MCF 10A (cell line): ENCODE results near the gene TMEM256. TPM values are rescaled to one million over a fixed set of nuclear protein-coding genes. Genes with fewer than 3 reads are reported as not detected.

ENCODE experiments used
- BruUV-seq: library from RNA; stranded (reverse); fragments of 400-500 nt; replicated peaks from 2 replicates; lab custom pipeline; 2021; lab: Mats Ljungman, UMichigan
- CTCF ChIA-PET: fragments of 300-600 bp; sonication (Branson Sonifier 250); formaldehyde crosslinking; extraction: SDS; loops from one replicate; lab custom pipeline; 2021; ENCODE audit warnings: antibody characterized with exemption, inconsistent platforms; lab: Yijun Ruan, JAX
- POLR2A ChIA-PET: fragments of 300-600, 350-650 bp; sonication (Branson Sonifier 250); formaldehyde crosslinking; extraction: SDS; loops from one replicate; lab custom pipeline; 2020; ENCODE audit warnings: antibody characterized with exemption, inconsistent platforms; lab: Yijun Ruan, JAX
- DNase-seq: peaks from one replicate; pipeline ENCODE4 v3.0.0-alpha.2; 2018; ENCODE audit not compliant: unreplicated experiment
- H3K27ac Mint-ChIP-seq: one replicate; pipeline ENCODE4 v1.8.0; 2022; ENCODE audit warnings: mild to moderate bottlenecking, low read depth, mixed read lengths; ENCODE audit not compliant: unreplicated experiment
- H3K27me3 Mint-ChIP-seq: one replicate; pipeline ENCODE4 v1.8.0; 2022; ENCODE audit warnings: mixed read lengths; ENCODE audit not compliant: insufficient read depth, unreplicated experiment
- H3K36me3 Mint-ChIP-seq: one replicate; pipeline ENCODE4 v1.8.0; 2022; ENCODE audit warnings: mild to moderate bottlenecking, moderate library complexity, mixed read lengths; ENCODE audit not compliant: insufficient read depth, unreplicated experiment
- H3K4me1 Mint-ChIP-seq: one replicate; pipeline ENCODE4 v1.8.0; 2022; ENCODE audit warnings: mixed read lengths; ENCODE audit not compliant: insufficient read depth, unreplicated experiment
- H3K4me3 Mint-ChIP-seq: one replicate; pipeline ENCODE4 v1.8.0; 2022; ENCODE audit warnings: mild to moderate bottlenecking, moderate library complexity, mixed read lengths; ENCODE audit not compliant: unreplicated experiment
- H3K9me3 Mint-ChIP-seq: one replicate; pipeline ENCODE4 v1.8.0; 2022; ENCODE audit warnings: mixed read lengths; ENCODE audit not compliant: unreplicated experiment
- intact Hi-C: fragments of 100-400 bp; cut with micrococcal nuclease; formaldehyde crosslinking; loops from 2 replicates; pipeline ENCODE4 v1.14.1; 2022
- total RNA-seq: library from RNA; stranded (reverse); gene quantifications from 2 replicates; pipeline ENCODE4 v1.2.3, GENCODE V29; 2022
- TF ChIP-seq, protein P1 (sequence below): fragments of 200-600 bp; IDR thresholded peaks from one replicate; pipeline ENCODE4 v1.8.0; 2022; ENCODE audit warnings: antibody characterized with exemption, mild to moderate bottlenecking; ENCODE audit not compliant: unreplicated experiment

Gene TMEM256
- total RNA-seq, 1 experiment from 2014 or later = 42.9 TPM

DNA sequence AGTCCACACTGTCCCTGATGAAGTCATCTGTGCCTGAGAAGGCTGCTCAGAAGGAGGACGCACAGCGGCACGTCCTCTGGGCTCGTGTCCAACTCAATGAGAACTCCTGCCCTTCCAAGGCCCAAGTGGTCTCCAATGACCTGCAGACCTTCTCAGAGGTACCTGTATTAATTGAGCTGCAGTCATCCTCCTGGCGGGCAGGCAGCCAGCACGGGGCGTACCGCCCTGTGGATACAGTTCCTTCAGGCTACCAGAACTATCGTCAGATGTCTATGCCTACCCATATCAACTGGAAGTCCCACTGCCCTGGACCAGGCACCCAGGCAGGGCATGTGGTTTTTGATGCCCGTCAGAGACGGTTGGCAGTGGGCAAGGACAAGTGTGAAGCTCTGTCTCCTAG, 28.4 kb upstream of the TMEM256 start:
- Mint-ChIP-seq H3K27me3 (no peaks in the 10 kb centered on the region), H3K9me3 (no peaks in the 10 kb centered on the region), H3K4me1 (peaks cover 6% of the 10 kb centered on the region), H3K4me3 (no peak overlapping the region), H3K36me3 (no peaks in the 10 kb centered on the region), H3K27ac (no peak overlapping the region)
- DNase-seq = no peak
- TF ChIP-seq, protein P1, sequence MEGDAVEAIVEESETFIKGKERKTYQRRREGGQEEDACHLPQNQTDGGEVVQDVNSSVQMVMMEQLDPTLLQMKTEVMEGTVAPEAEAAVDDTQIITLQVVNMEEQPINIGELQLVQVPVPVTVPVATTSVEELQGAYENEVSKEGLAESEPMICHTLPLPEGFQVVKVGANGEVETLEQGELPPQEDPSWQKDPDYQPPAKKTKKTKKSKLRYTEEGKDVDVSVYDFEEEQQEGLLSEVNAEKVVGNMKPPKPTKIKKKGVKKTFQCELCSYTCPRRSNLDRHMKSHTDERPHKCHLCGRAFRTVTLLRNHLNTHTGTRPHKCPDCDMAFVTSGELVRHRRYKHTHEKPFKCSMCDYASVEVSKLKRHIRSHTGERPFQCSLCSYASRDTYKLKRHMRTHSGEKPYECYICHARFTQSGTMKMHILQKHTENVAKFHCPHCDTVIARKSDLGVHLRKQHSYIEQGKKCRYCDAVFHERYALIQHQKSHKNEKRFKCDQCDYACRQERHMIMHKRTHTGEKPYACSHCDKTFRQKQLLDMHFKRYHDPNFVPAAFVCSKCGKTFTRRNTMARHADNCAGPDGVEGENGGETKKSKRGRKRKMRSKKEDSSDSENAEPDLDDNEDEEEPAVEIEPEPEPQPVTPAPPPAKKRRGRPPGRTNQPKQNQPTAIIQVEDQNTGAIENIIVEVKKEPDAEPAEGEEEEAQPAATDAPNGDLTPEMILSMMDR = no peak
- ChIA-PET CTCF (interaction anchor here (0.6 to 1.4 kb wide), 3 partner anchors 28 to 183 kb away, joined by 3 to 4 read pairs (median 4); partner anchors contain the start of gene TMEM256), POLR2A (interaction anchor here (1.6 to 2.4 kb wide), 3 partner anchors 28 to 51 kb away, joined by 6 to 9 read pairs (median 9); partner anchors contain the start of genes POLR2A, TMEM256 and ZBTB4)
- BruUV-seq = no TSS peak
- intact Hi-C loops = loop anchor here (10.0 kb wide), 1 partner anchor 253 kb away; the partner anchor contains the start of genes TP53 and WRAP53

DNA sequence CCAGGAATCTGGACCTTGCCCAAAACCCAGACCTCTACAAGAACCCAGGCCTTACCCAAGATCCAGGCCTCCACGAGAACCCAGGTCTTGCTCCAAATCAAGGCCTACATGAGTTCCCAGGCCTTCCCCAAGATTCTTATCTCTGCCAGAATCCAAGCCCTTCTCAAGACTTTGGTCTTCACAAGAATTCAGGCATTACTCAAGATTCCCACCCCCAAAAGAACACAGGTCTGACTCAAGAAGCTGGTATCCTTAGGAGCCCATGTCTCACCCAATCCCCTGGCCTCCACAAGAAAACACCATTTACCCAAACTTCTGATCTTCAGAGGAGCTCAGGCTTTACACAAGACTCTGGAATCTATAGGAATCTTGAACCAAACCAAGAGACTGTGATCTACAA, 27.3 kb upstream of the TMEM256 start:
- ChIA-PET CTCF (interaction anchor here (0.6 to 1.4 kb wide), 2 partner anchors 27 to 28 kb away, joined by 3 read pairs; partner anchors contain the start of gene TMEM256), POLR2A (interaction anchor here (1.6 to 2.4 kb wide), 3 partner anchors 27 to 52 kb away, joined by 6 to 9 read pairs (median 9); partner anchors contain the start of genes POLR2A, TMEM256 and ZBTB4)
- no peaks in the 10 kb centered on the region for H3K36me3 Mint-ChIP-seq
- no peaks in the 10 kb centered on the region for H3K27me3 Mint-ChIP-seq
- intact Hi-C loops = loop anchor here (10.0 kb wide), 1 partner anchor 254 kb away; the partner anchor contains the start of genes TP53 and WRAP53
- no peaks in the 10 kb centered on the region for H3K4me1 Mint-ChIP-seq
- BruUV-seq = no TSS peak
- no peak overlapping the region for H3K4me3 Mint-ChIP-seq
- no peak overlapping the region for H3K27ac Mint-ChIP-seq
- no peak for DNase-seq
- H3K9me3 Mint-ChIP-seq = no peaks in the 10 kb centered on the region
- TF ChIP-seq, protein P1 = no peak

DNA sequence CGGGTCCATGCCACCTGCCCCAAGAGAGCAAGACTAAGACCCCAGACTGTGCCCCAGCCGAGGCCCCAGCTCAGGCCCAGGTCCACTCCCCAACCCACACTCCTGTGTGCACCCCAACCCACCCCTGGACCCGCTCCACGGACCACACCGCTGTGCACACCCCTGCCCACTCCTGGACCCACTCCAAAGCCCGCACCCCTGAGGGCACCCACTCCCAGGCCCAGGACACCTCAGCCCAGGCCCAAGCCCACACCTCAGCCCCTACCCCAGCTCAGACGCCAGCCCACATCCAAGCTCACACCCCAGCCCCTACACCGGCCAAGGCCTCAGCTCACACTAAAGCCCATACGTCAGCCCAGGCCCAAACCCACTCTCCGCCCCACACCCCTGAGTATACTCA, 25.8 kb upstream of the TMEM256 start:
- Mint-ChIP-seq H3K27me3 (no peaks in the 10 kb centered on the region), H3K4me1 (no peaks in the 10 kb centered on the region), H3K36me3 (no peaks in the 10 kb centered on the region), H3K4me3 (no peak overlapping the region), H3K9me3 (no peaks in the 10 kb centered on the region), H3K27ac (no peak overlapping the region)
- ChIA-PET POLR2A (no interaction called here), CTCF (interaction anchor here (1.2 kb wide), 1 partner anchor 73 kb away, joined by 5 read pairs; no protein-coding TSS in a partner anchor)
- DNase-seq = no peak
- intact Hi-C loops = loop anchor here (10.0 kb wide), 1 partner anchor 255 kb away; the partner anchor contains the start of genes TP53 and WRAP53
- BruUV-seq = no TSS peak
- TF ChIP-seq, protein P1 = no peak

DNA sequence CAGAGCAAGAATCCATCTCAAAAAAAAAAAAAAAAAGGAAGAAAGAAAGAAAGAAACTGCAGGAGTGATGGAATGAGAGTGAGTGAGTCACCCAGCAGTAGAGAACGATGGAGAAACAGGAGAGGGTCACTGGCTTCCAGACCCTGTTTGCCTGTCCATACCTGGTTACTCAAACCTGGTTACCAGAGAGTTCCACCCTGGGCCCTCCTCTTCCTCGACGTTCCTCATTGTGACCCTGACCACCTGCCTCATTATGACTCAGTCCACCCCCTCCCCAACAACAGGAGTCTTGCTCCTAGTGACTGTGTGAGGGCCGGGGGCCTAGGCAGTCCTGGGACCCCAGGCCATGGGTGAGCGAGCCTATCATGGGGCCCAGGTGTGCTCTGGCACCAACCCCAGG, 24.7 kb upstream of the TMEM256 start, which contains the start of gene SPEM3:
SPEM3 (plus strand) TSS at position 301 of the 400 bp plus-strand sequence; CDS start at position 347, 46 bp downstream.
- H3K27ac Mint-ChIP-seq = no peak within 1 kb of the TSS
- H3K9me3 Mint-ChIP-seq = no peaks in the 10 kb centered on the region
- CTCF ChIA-PET = no interaction called here
- POLR2A ChIA-PET = no interaction called here
- H3K27me3 Mint-ChIP-seq = no peaks in the 10 kb centered on the region
- no peaks in the 10 kb centered on the region for H3K4me1 Mint-ChIP-seq
- BruUV-seq = no TSS peak
- intact Hi-C loops = no loop called here
- DNase-seq = no peak
- TF ChIP-seq, protein P1 = no peak
- H3K36me3 Mint-ChIP-seq = no peaks in the 10 kb centered on the region
- no peak within 1 kb of the TSS for H3K4me3 Mint-ChIP-seq
